ENCODE results near the gene CDH6. TPM values are rescaled to one million over a fixed set of nuclear protein-coding genes. Genes with fewer than 3 reads are reported as not detected.
A peak's percentile ranks its signal among the peaks of the same experiment; 100 is the strongest.

CDH6 gene
- total RNA-seq, 1 donor from 2014 or later: 233 TPM

- Mint-ChIP-seq H3K27ac (ENCODE audit: unreplicated experiment) (no peak overlapping the region), H3K4me3 (no peak overlapping the region), H3K36me3 (ENCODE audit: low read depth) (peaks cover 23% of the 10 kb centered on the region), H3K9me3 (no peaks in the 10 kb centered on the region), H3K27me3 (ENCODE audit: low read depth) (no peaks in the 10 kb centered on the region), H3K4me1 (peaks cover 63% of the 10 kb centered on the region)
- DNase-seq (ENCODE audit: low read depth, low spot score): no peak
- no peak for TF ChIP-seq CTCF (conservative IDR thresholded peaks at IDR 0.05)
Observed at GRCh38 chr5:31237174-31237573, 43.7 kb downstream of the CDH6 start.

GRCh38 chr5:31238497-31238896, 45.0 kb downstream of the CDH6 start:
- no peak for TF ChIP-seq CTCF (conservative IDR thresholded peaks at IDR 0.05)
- Mint-ChIP-seq H3K36me3 (ENCODE audit: low read depth) (peaks cover 24% of the 10 kb centered on the region), H3K27ac (ENCODE audit: unreplicated experiment) (no peak overlapping the region), H3K27me3 (ENCODE audit: low read depth) (no peaks in the 10 kb centered on the region), H3K4me1 (peaks cover 56% of the 10 kb centered on the region), H3K9me3 (no peaks in the 10 kb centered on the region), H3K4me3 (no peak overlapping the region)
- DNase-seq (ENCODE audit: low read depth, low spot score): no peak

- no peaks in the 10 kb centered on the region for H3K9me3 Mint-ChIP-seq
- peaks cover 32% of the 10 kb centered on the region for H3K36me3 Mint-ChIP-seq (ENCODE audit: low read depth)
- no peaks in the 10 kb centered on the region for H3K27me3 Mint-ChIP-seq (ENCODE audit: low read depth)
- no peak overlapping the region for H3K27ac Mint-ChIP-seq (ENCODE audit: unreplicated experiment)
- H3K4me3 Mint-ChIP-seq: no peak overlapping the region
- no peak for DNase-seq (ENCODE audit: low read depth, low spot score)
- H3K4me1 Mint-ChIP-seq: peaks cover 28% of the 10 kb centered on the region
- no peak for TF ChIP-seq CTCF (conservative IDR thresholded peaks at IDR 0.05)
Observed at GRCh38 chr5:31244921-31245320, 51.4 kb downstream of the CDH6 start.

- Mint-ChIP-seq H3K27me3 (ENCODE audit: low read depth) (no peaks in the 10 kb centered on the region), H3K36me3 (ENCODE audit: low read depth) (peaks cover 36% of the 10 kb centered on the region), H3K4me1 (peaks cover 17% of the 10 kb centered on the region), H3K9me3 (no peaks in the 10 kb centered on the region), H3K27ac (ENCODE audit: unreplicated experiment) (no peak overlapping the region), H3K4me3 (no peak overlapping the region)
- DNase-seq (ENCODE audit: low read depth, low spot score): no peak
- TF ChIP-seq CTCF (conservative IDR thresholded peaks at IDR 0.05): no peak
Observed at GRCh38 chr5:31247381-31247780, 53.9 kb downstream of the CDH6 start.

- Mint-ChIP-seq H3K27me3 (ENCODE audit: low read depth) (no peaks in the 10 kb centered on the region), H3K4me3 (peak overlapping the region; percentile 23), H3K27ac (ENCODE audit: unreplicated experiment) (no peak overlapping the region), H3K9me3 (no peaks in the 10 kb centered on the region), H3K4me1 (peaks cover 9% of the 10 kb centered on the region), H3K36me3 (ENCODE audit: low read depth) (peaks cover 38% of the 10 kb centered on the region)
- DNase-seq (ENCODE audit: low read depth, low spot score): no peak
- no peak for TF ChIP-seq CTCF (conservative IDR thresholded peaks at IDR 0.05)
Observed at GRCh38 chr5:31250201-31250600, 56.7 kb downstream of the CDH6 start.

- no peaks in the 10 kb centered on the region for H3K9me3 Mint-ChIP-seq
- no peaks in the 10 kb centered on the region for H3K27me3 Mint-ChIP-seq (ENCODE audit: low read depth)
- H3K36me3 Mint-ChIP-seq (ENCODE audit: low read depth): peaks cover 40% of the 10 kb centered on the region
- TF ChIP-seq CTCF (conservative IDR thresholded peaks at IDR 0.05): no peak
- H3K4me1 Mint-ChIP-seq: peaks cover 6% of the 10 kb centered on the region
- DNase-seq (ENCODE audit: low read depth, low spot score): no peak
- H3K4me3 Mint-ChIP-seq: no peak overlapping the region
- H3K27ac Mint-ChIP-seq (ENCODE audit: unreplicated experiment): no peak overlapping the region
Observed at GRCh38 chr5:31251032-31251431, 57.5 kb downstream of the CDH6 start.

Data from neural crest cell (in vitro differentiated cells).